Activated CD4-positive, CD25-positive, alpha-beta regulatory T cell treated with anti-CD3 and anti-CD28 coated beads, Interleukin-2, amount 50 U/mL, for 16 hours (primary cell): Measurements from ENCODE around the gene NABP2.
"Not testable (repeated sequence)": the region's sequence is repeated elsewhere in the genome, so short reads cannot be mapped to it uniquely, and the experiment has no call there.

Experiments used
- DNase-seq: peaks from one replicate; pipeline ENCODE4 v3.0.0-alpha.2; 2020; ENCODE audit warnings: low read depth, low spot score

Gene NABP2

GRCh38 chr12:56224102-56224701 lies at the start of gene NABP2:
Gene NABP2, plus strand, starts transcription at chr12:56224342. Its CDS starts 515 bp downstream, at chr12:56224857.
- DNase-seq, result peak; percentile 79

DNA sequence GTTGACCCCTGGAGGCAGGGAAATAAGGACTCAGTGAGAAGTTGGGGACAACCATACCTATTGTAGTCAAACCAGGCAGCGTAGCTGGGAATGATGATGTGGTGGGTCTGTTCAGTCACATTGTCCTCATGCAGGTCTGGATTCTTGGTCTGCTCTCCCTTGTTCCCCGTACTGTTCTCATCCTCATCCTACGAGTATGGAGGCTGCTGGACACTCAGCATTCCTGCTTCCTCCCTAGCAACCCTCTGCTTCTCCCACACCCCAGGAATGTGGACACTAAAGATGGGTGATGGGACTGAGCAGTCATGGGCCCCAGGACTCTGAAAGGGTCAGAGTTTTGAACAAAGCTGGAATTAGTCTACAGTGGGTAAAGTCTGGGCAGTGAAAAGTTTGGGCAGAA lies 45.8 kb upstream of the NABP2 start:
- DNase-seq, result no peak

GRCh38 chr12:56186957-56187356 lies 37.2 kb upstream of the NABP2 start:
- no peak for DNase-seq

DNA sequence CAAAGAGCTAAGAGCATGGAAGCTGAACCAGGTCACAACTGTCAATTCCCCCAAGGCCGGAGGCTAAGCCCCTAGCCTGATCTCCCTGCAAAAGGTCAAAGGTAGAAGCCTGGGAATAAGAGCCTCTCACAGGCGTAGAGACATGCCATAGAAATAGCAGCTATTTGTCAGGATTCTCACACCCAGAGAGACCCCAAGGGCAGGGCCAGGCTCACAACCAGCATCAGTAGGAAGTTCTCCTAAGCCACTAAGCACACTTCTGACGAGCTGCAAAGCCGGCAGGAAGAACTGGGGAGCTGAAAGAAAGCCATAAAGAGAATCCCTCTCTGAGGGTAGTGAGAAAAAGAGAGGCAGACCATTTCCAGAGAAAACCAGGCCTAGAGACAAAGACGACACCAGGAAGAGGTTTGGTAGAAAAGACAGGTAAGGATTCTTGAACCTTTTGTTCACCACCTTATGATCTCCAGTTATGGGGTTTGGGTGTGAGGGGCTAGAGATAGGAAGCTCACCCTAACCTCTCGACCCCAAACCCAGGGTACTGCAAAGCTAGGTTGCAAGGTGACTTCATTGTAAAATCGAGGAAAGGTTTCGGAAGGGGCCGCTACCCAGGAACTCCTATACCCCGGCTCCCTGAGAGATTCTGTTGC lies 35.9 kb upstream of the NABP2 start:
- no peak for DNase-seq

DNA sequence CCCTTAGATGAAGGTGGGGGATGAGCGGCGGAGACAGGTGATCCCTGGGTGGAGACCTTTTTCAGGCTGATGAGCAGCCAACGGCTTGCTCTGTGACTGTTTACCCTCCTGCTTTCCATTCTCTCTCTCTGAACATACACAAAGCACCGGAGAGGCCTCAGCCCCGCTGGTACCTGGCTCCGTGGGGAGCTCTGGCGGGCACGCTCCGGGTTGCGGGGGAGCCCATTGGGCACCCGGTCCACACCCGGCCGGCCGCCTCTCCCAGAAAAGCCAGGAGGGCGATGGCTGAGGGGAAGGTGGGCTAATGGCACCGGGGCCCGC lies 35.4 kb upstream of the NABP2 start:
- no peak for DNase-seq

GRCh38 chr12:56189099-56189917 lies 34.8 kb upstream of the NABP2 start, which contains the start of gene SMARCC2:
Gene SMARCC2, minus strand, starts transcription at chr12:56189483. Its CDS starts 22 bp downstream, at chr12:56189461.
- peak; percentile 76 for DNase-seq

GRCh38 chr12:56189918-56190694 lies 34.0 kb upstream of the NABP2 start:
- DNase-seq, result peak; percentile 54

DNA sequence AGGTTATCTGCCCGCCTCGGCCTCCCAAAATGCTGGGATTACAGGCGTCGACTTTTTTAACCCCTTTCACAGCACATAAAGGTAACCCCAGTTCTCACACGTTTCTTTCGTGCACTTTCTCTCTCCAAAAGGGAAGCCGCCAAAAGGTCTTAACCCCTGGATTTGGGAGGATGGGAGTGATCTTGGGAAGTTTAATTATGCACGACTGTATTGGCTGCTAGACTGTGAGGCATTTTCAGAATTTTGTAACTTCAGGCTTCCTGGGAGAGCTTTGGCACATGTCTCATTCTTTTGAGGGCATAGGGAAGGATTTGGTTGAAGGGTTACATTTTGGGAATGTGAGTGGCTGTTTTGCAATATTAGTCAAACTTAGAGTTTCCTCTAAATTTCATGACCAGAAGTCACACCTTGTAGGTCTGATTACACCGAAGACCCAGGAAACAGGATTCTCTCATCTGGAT lies 33.4 kb upstream of the NABP2 start:
- DNase-seq, result no peak

- no peak for DNase-seq
These were observed 31.6 kb upstream of the NABP2 start for GRCh38 chr12:56192582-56192981.

DNA sequence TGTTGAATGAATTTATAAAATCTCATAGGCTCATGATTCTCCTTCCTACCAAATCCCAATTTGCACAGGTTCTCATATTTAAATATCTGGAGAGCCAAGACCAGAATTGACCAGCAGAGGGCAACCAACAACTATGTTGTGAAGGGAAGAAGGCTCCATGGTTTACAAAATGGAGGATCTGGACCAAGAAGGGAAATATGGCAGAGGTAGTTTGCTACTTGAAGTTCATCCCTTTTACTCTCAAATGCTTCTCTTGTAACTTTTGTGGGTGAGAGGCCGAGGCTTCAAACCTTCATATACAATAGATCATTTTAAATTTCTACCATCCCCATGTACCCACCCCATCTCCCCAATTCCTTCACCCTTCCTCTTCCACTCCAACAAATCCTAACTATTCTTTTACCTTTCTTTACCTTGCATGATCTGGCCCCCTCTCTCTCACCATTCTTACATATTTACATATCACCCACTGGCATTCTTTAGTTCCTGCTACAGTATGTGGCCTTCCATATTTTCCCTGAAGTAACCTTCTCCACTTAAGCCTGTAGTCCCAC lies 31.0 kb upstream of the NABP2 start:
- DNase-seq, result peak; percentile 69

DNA sequence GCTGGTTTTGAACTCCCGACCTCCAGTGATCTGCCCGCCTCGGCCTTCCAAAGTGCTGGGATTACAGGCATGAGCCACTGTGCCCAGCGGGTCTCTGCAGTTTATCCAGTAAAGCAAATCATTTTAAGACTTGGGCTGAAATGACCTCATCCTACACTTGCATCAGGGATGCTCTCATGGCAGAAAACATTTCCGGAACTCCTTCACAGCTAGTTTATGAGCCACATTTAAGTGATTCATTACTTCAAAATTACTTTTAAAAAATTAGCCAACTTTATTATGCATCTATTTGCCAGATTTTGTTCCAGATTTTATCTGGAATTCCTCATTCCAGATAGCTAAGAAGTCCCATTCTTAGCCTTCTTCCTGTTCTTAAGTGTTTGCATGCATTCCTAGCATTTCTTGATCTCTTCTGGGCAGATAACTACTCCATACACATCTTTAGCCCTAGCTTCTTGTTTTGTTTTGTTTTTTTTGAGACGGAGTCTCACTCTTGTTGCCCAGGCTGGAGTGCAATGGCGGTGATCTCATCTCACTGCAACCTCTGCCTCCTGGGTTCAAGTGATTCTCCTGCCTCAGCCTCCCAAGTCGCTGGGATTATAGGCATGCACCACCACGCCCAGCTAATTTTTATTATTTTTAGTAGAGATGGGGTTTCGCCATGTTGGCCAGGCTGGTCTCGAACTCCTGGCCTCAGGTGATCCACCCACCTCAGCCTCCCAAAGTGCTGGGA lies 27.2 kb upstream of the NABP2 start:
- not testable (repeated sequence) for DNase-seq

- DNase-seq, result no peak
These were observed 26.1 kb upstream of the NABP2 start for GRCh38 chr12:56197921-56198635.

- no peak for DNase-seq
These were observed 25.3 kb upstream of the NABP2 start for GRCh38 chr12:56198836-56199235.

DNA sequence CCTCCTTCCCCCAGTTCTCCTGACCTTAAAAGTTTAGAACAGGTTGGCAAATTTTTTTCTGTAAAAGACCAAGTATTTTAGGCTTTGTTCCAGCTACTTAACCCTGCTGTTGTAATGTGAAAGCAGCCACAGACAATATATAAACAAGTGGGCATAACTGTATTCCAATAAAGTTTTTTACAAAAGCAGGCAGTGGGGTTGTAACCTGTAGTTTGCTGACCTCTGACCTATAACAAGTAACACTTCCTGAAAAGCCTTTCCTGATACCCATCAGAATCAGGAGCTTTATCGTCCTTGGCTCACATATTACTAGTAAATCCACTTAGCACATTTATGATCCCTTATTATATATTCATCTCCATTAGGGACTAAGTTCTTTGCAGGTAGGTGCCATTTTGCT lies 21.8 kb upstream of the NABP2 start:
- no peak for DNase-seq

GRCh38 chr12:56202838-56203237 lies 21.3 kb upstream of the NABP2 start:
- no peak for DNase-seq

DNA sequence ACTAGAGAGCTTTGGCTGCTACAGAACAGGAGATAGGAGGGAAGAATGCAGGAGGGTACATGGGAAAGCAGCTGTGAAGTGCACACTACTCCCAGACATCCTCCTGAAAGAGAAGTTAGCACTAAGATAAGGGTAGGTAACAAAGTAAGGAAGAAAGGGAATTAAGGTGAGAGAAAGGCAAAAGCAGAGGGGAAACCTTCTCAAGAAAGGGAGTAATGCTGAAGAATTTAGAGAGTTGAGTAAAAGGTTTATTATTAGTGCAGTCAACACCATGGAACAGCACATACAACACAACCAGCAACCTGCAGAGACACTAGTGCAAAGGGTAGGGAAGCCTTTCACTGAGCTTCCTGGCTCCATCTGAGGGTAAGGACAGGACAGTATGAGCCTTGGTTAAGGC lies 19.9 kb upstream of the NABP2 start:
- no peak for DNase-seq

- no peak for DNase-seq
These were observed 18.7 kb upstream of the NABP2 start for GRCh38 chr12:56205445-56205844.

DNA sequence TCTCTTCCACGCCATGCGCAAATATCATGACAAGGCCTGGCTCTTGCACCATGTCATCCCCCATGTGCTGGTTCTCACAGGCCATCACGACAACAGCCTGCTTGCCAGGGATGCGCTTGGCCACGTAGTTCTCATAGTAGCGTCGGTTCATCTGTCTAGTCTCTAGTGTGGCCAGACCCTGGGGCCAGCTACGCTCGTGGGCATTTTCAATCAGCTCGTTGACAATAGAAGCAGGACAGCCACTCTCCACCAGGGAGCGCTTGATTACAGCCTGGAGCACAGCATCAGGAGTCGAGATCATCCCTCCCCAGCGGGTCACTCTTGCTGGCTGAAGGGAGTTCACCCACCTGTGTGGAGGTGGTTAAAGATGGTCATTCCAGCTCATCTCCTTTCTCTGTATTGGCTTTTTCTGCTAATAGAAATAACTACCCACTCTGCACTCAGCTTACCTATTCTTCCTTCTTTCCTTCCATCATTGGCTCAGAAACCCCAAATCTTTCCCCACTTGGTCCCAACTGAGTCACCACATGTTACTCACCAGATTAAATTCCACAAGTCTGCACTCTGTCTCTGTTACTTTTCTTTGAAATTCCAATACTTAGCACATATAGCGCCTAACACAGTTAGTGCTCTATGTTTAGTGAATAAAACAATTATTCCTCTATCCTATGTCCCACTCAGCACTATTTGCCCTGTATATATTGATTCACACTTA lies 17.5 kb upstream of the NABP2 start:
- no peak for DNase-seq

- no peak for DNase-seq
These were observed 16.1 kb upstream of the NABP2 start for GRCh38 chr12:56208006-56208405.

GRCh38 chr12:56212361-56212760 lies 11.8 kb upstream of the NABP2 start:
- no peak for DNase-seq
